ENCODE measurements around the gene CMBL. TPM values are rescaled to one million over a fixed set of nuclear protein-coding genes. Genes with fewer than 3 reads are reported as not detected.

The CMBL gene
- total RNA-seq, 4 donors from 2014 or later = 17.3 to 166 (median 120) TPM

GRCh38 chr5:10266839-10267238 lies 40.9 kb downstream of the CMBL start:
- Histone ChIP-seq H3K27me3 (no peaks in the 10 kb centered on the region), H3K4me1 (peaks cover 0 to 11% (median 0%) of the 10 kb centered on the region in 4 donors), H3K4me3 (no peak overlapping the region), H3K27ac (no peak overlapping the region), H3K9me3 (no peaks in the 10 kb centered on the region), H3K36me3 (peaks cover 0 to 34% (median 0%) of the 10 kb centered on the region in 3 donors)
- TF ChIP-seq POLR2A (IDR thresholded peaks at IDR 0.05) (no peak), CTCF (IDR thresholded peaks at IDR 0.05) (no peak)
- no peak for DNase-seq

GRCh38 chr5:10266137-10266536 lies 41.6 kb downstream of the CMBL start:
- DNase-seq = no peak
- TF ChIP-seq CTCF (IDR thresholded peaks at IDR 0.05) (no peak), POLR2A (IDR thresholded peaks at IDR 0.05) (no peak)
- H3K36me3 ChIP-seq = peaks cover 0 to 41% (median 0%) of the 10 kb centered on the region in 3 donors
- no peaks in the 10 kb centered on the region for H3K9me3 ChIP-seq
- no peaks in the 10 kb centered on the region for H3K27me3 ChIP-seq
- no peak overlapping the region for H3K4me3 ChIP-seq
- peaks cover 0 to 11% (median 0%) of the 10 kb centered on the region in 4 donors for H3K4me1 ChIP-seq
- no peak overlapping the region for H3K27ac ChIP-seq

- no peak for TF ChIP-seq CTCF (IDR thresholded peaks at IDR 0.05)
- no peak for TF ChIP-seq POLR2A (IDR thresholded peaks at IDR 0.05)
- Histone ChIP-seq H3K4me1 (peaks cover 0 to 11% (median 0%) of the 10 kb centered on the region in 4 donors), H3K36me3 (peaks cover 0 to 48% (median 0%) of the 10 kb centered on the region in 3 donors), H3K4me3 (no peak overlapping the region), H3K27me3 (no peaks in the 10 kb centered on the region), H3K27ac (no peak overlapping the region), H3K9me3 (no peaks in the 10 kb centered on the region)
- DNase-seq = no peak
Observed at GRCh38 chr5:10265245-10266109, 42.2 kb downstream of the CMBL start.

- Histone ChIP-seq H3K9me3 (no peaks in the 10 kb centered on the region), H3K4me1 (peaks cover 0 to 11% (median 0%) of the 10 kb centered on the region in 4 donors), H3K36me3 (peaks cover 0 to 57% (median 0%) of the 10 kb centered on the region in 3 donors), H3K27me3 (no peaks in the 10 kb centered on the region), H3K27ac (no peak overlapping the region), H3K4me3 (no peak overlapping the region)
- DNase-seq = no peak
- TF ChIP-seq POLR2A (IDR thresholded peaks at IDR 0.05) (no peak), CTCF (IDR thresholded peaks at IDR 0.05) (no peak)
Observed at GRCh38 chr5:10264604-10265003, 43.1 kb downstream of the CMBL start.

GRCh38 chr5:10262995-10263394 lies 44.7 kb downstream of the CMBL start:
- no peak overlapping the region for H3K4me3 ChIP-seq
- TF ChIP-seq POLR2A (IDR thresholded peaks at IDR 0.05) (no peak), CTCF (IDR thresholded peaks at IDR 0.05) (no peak)
- no peaks in the 10 kb centered on the region for H3K27me3 ChIP-seq
- no peak overlapping the region for H3K27ac ChIP-seq
- DNase-seq = no peak
- peaks cover 0 to 11% (median 0%) of the 10 kb centered on the region in 4 donors for H3K4me1 ChIP-seq
- H3K9me3 ChIP-seq = no peaks in the 10 kb centered on the region
- H3K36me3 ChIP-seq = peaks cover 0 to 73% (median 0%) of the 10 kb centered on the region in 3 donors

Data from Peyer's patch (tissue), 4 donors.